HG03460 (cell line): ENCODE data around the gene FGFBP1.

Experiments used
- ATAC-seq: cut with Tn5 transposase; IDR thresholded peaks from one replicate; pipeline ENCODE4 v1.9.1; 2021; ENCODE audit not compliant: unreplicated experiment

Gene FGFBP1

GRCh38 chr4:15913631-15913970 lies 24.9 kb downstream of the FGFBP1 start:
- no peak for ATAC-seq

GRCh38 chr4:15912961-15913630 lies 25.4 kb downstream of the FGFBP1 start:
- ATAC-seq, result no peak

DNA sequence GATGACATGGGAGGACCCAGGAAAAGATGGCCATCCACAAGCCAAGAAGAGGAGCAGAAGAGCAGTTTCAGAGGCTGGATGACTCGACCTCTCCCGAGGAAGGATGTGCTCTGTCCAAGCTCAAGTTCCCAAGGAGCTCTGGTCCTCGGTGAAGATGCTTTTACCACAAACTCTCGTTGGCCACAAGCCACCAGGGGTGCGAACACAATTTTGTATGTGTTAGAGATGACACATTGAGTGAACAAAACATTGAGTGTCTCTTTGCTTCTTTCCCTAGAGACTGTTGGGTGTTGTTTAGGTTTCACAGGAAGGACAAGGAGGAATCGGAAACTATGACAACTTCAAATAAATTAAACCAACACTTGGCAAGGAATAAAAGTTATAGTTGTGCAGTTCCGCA lies 26.3 kb downstream of the FGFBP1 start:
- no peak for ATAC-seq

DNA sequence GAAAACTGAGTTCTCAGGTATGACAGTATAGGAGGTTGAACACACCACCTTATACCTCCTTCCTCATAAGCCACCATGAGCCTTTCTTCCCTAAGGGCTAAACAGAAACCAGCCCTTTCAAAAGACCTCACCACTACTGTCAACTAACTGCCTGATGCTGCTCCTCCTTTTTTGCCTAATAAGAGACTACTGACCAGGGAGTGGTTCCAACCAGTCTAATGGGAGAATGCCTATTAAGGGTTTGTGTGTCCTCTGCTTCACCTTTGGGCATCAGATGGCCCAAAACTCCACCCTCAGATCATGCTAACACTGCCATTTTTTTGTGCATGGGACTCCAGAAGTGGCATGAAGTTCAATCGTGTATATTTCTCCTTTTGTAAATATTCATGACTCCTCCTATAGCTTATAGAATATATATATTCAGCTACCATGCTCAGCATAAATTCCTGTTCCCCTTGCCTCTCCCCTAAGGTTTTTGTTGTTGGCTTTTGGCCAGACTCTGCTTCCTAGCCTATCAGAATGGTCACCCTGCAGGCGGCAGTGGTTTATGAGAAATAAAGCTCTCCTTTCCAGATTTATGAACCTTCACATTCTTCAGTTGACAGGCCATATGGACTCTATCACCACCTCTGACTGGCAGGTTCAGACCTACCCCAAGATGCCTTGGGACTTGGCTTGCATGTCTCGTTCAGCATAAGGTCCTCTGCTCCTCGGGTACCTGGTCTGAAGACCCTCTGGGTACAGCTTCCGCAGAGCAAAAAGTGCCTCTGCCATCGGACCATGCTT lies 28.2 kb downstream of the FGFBP1 start:
- ATAC-seq, result no peak

- ATAC-seq, result no peak
These were observed 31.1 kb downstream of the FGFBP1 start for GRCh38 chr4:15907430-15907829.

- no peak for ATAC-seq
These were observed 32.5 kb downstream of the FGFBP1 start for GRCh38 chr4:15906020-15906443.

GRCh38 chr4:15902746-15903145 lies 35.8 kb downstream of the FGFBP1 start:
- no peak for ATAC-seq

- ATAC-seq, result no peak
These were observed 36.5 kb downstream of the FGFBP1 start for GRCh38 chr4:15901998-15902397.

DNA sequence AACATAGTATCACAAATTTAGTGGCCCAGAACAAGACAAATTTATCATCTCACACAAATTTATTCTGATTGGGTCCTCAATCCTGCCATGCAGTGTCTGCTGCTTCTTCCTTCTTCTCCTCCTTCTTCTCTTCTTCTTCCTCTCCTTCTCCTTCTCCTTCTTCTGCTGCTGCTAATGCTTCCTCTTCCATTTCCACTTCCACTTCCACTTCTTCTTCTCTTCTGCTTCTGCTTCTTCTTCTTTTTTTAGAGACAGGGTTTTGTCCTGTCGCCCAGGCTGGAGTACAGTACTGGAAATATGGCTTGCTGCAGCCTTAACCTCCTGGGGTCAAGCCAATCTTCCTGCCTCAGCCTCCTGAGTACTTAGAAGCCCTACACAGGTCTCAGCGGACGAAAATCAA lies 37.5 kb downstream of the FGFBP1 start:
- no peak for ATAC-seq

GRCh38 chr4:15899511-15899910 lies 39.0 kb downstream of the FGFBP1 start:
- no peak for ATAC-seq

DNA sequence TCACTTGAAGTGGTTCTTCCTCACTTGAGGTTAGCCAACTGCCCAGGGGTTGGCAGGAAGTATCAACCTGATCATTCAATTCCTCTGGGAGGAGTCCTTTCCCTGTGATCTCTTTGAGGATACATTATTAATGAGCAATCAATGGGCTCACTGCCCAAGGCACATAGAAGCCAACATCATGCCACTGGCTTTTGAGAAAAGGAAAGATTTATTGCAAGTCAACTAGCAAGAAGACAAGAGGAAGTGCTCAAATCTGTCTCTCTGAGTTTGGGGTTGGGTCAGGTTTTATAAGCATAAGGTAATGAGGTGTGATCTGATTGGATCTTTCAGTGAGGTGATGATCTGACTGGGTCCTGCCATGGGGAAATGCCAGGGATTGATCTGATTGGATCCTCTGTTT lies 39.6 kb downstream of the FGFBP1 start:
- ATAC-seq, result no peak

- no peak for ATAC-seq
These were observed 41.0 kb downstream of the FGFBP1 start for GRCh38 chr4:15897577-15897976.

DNA sequence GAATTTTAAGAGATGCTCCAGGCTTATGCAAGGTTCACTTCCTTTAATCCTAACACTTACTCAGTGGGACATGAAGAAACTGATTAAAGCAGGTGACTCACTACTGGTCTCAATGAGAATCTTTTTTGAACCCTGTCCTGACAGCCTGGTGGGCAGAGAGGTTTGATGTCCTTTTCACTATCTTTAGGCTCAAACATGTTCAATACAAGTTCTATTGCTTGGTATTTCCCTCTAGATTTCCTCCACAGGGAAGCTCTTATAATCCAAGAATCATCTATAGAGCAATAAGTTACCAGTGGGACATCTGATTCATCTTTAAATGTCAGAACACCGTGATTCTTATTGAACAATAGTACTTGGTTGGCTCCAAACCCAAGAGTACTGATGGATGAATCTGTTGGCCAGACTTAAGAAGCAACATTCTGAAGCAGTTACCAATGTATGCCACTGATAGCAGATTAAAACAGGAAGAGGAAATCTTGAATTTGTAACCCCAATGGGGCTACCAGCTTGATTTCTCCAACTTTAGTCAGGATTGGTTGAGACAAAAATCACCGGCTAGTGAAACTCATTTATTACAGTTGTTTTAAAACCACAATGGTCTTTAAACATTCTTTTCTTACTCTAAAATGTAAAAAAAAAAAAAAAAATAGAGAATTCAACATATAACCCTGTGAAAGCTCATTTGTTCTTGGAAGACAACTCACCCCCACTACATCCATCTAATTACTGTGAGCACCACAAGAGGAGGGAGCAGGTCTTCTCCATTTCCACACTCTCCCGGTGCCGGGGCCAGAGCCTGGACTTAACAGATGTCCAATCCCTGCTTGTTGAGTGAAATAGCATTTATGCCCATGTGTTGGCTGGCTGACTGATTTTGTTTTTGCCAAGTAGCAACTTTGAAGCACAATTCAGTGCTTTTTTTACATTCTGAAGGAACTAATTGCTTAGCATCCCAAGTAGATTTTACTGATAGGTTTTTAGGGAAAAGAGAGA lies 43.3 kb downstream of the FGFBP1 start:
- ATAC-seq, result no peak

GRCh38 chr4:15894393-15894792 lies 44.1 kb downstream of the FGFBP1 start:
- no peak for ATAC-seq

DNA sequence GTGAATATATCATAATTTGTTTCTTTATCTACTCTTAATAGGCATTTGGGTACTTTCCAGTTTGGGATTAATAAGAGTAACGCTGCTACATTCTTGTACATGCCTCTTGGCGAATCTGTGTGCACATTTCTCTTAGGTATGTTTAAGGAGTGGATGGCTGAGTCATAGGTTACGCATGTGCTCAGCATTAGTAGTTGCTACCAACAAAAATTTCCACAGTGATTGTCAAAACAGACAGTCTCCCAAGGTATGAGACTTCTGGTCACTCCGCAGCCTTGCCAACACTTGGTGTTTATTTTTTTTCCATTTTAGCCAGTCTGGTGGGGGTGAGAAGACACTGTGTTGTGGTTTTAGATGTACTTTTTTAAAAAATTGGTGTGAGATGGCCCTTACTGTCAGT lies 44.6 kb downstream of the FGFBP1 start:
- no peak for ATAC-seq

- ATAC-seq, result peak; percentile 72
These were observed 47.2 kb downstream of the FGFBP1 start for GRCh38 chr4:15891312-15891711.

DNA sequence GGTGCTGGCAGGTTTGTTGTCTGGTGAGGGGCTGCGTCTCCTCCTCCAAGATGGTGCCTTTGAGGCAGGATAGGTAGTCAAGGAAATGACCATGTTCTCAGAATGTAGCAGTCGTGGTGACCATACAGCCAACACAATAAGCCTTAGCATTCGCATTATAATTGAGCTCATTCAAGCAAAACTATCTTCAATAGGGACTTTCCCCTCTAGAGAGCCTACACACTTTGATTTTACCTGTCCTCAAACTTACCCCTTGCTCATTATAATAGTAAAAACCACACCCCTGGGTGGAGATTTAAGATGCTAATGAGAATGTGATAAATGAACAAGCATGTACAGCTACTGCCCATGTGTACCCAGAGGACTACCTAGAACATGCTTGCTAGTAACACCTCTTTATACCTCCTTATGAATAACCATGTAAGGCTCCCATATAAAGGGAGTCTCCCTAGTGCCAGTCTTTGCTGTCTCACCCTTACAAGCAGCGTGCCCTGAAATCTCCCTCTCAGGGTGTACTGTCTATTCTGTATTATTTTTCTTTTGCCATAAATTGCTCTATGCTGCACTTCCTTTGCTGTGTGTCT lies 48.2 kb downstream of the FGFBP1 start:
- no peak for ATAC-seq

- no peak for ATAC-seq
These were observed 50.0 kb downstream of the FGFBP1 start for GRCh38 chr4:15888515-15888914.
